H1 (cell line): ENCODE measurements around the gene KCNJ3. TPM values are rescaled to one million over a fixed set of nuclear protein-coding genes. Genes with fewer than 3 reads are reported as not detected.

ENCODE experiments used
- CTCF ChIA-PET: fragments of 300-600 bp; sonication (Branson Sonifier 250); formaldehyde crosslinking; loops from one replicate; lab custom pipeline; 2021; ENCODE audit not compliant: partially characterized antibody; lab: Charles Lee
- POLR2A ChIA-PET: fragments of 300-600 bp; sonication (Branson Sonifier 250); formaldehyde crosslinking; loops from one replicate; lab custom pipeline; 2021; ENCODE audit warnings: inconsistent platforms; ENCODE audit not compliant: partially characterized antibody; lab: Charles Lee
- DNase-seq, 2 experiments: peaks; one replicate each; pipeline versions ENCODE4 v3.0.0 to v3.0.0-alpha.2; 2010 to 2022; ENCODE audit warnings: low spot score in 2 of 2, low read depth in 1 of 2, mixed read lengths in 1 of 2
- FAIRE-seq: peaks from 2 replicates; lab custom pipeline; 2011; peaks lifted over from hg19 to GRCh38; lab: Jason Lieb, UNC
- H2AFZ ChIP-seq: 2 replicates; pipeline ENCODE4 v1.8.1; 2012; ENCODE audit warnings: low read length, inconsistent platforms
- H2AK5ac ChIP-seq: 2 replicates; pipeline ENCODE4 v1.6.1; 2013; ENCODE audit warnings: low read depth, low read length
- H2BK120ac ChIP-seq: replicated peaks from 2 replicates; pipeline ENCODE3; 2013; ENCODE audit warnings: low read depth, low read length, inconsistent platforms
- H2BK12ac ChIP-seq: 2 replicates; pipeline ENCODE4 v1.6.1; 2013; ENCODE audit warnings: low read depth, low read length
- H2BK15ac ChIP-seq: 2 replicates; pipeline ENCODE4 v1.6.1; 2013; ENCODE audit warnings: low read length
- H2BK20ac ChIP-seq: 2 replicates; pipeline ENCODE4 v1.6.1; 2013; ENCODE audit warnings: low read length
- H2BK5ac ChIP-seq: 2 replicates; pipeline ENCODE4 v1.6.1; 2013; ENCODE audit warnings: low read depth, low read length
- H3K14ac ChIP-seq: 2 replicates; pipeline ENCODE4 v1.6.1; 2013; ENCODE audit warnings: inconsistent platforms; ENCODE audit not compliant: insufficient read length
- H3K18ac ChIP-seq: 2 replicates; pipeline ENCODE4 v1.6.1; 2013; ENCODE audit warnings: low read length; ENCODE audit errors: extremely low read depth
- H3K23ac ChIP-seq: 2 replicates; pipeline ENCODE4 v1.6.1; 2013; ENCODE audit warnings: inconsistent platforms; ENCODE audit not compliant: insufficient read length
- H3K23me2 ChIP-seq: 2 replicates; pipeline ENCODE4 v1.6.1; 2013; ENCODE audit warnings: low read depth, low read length
- H3K27ac ChIP-seq: 2 replicates; pipeline ENCODE4 v1.6.1; 2011; ENCODE audit warnings: low read depth, low read length, inconsistent platforms
- H3K27me3 ChIP-seq, 4 experiments: replicated peaks in 1 of 4; 1 replicate in 1 of 4; 2 replicates in 3 of 4; pipeline versions ENCODE4 v1.6.1 to v1.8.1; 2011 to 2013; ENCODE audit warnings: low read length in 3 of 4, mild to moderate bottlenecking in 3 of 4, inconsistent platforms in 2 of 4, mixed read lengths in 2 of 4, moderate library complexity in 1 of 4; ENCODE audit not compliant: control insufficient read depth in 3 of 4, insufficient read depth in 3 of 4; ENCODE audit errors: extremely low read depth in 1 of 4
- H3K36me3 ChIP-seq, 4 experiments: 2 replicates each; pipeline versions ENCODE4 v1.6.1 to v1.8.1; 2011 to 2013; ENCODE audit warnings: mild to moderate bottlenecking in 4 of 4, low read length in 3 of 4, moderate library complexity in 2 of 4, control low read depth in 1 of 4, inconsistent platforms in 1 of 4; ENCODE audit not compliant: insufficient read depth in 4 of 4, control insufficient read depth in 2 of 4
- H3K4ac ChIP-seq: replicated peaks from 2 replicates; pipeline ENCODE3; 2013; ENCODE audit warnings: low read length, low read depth, mixed read lengths, inconsistent platforms; ENCODE audit not compliant: insufficient read length
- H3K4me1 ChIP-seq, 4 experiments: replicated peaks in 1 of 4; 1 replicate in 1 of 4; 2 replicates in 3 of 4; pipeline versions ENCODE4 v1.6.1 to v1.8.1; 2011 to 2013; ENCODE audit warnings: low read length in 3 of 4, inconsistent platforms in 2 of 4, mixed read lengths in 1 of 4; ENCODE audit not compliant: insufficient read depth in 4 of 4, control insufficient read depth in 3 of 4
- H3K4me2 ChIP-seq, 2 experiments: 2 replicates each; pipeline versions ENCODE4 v1.6.1 to v1.8.1; 2011 to 2013; ENCODE audit warnings: low read depth in 2 of 2, low read length in 2 of 2, control low read depth in 1 of 2, inconsistent platforms in 1 of 2, mild to moderate bottlenecking in 1 of 2; ENCODE audit not compliant: insufficient read depth in 1 of 2
- H3K4me3 ChIP-seq, 4 experiments: fragments of 200-600, 300-600 bp in 1 of 4; sonication (generic), shearing (Covaris generic), sonication (Bioruptor Twin) in 1 of 4; 2 replicates each; pipeline versions ENCODE4 v1.5.1 to v1.8.1; 2011 to 2016; ENCODE audit warnings: low read length in 4 of 4, low read depth in 3 of 4, control low read depth in 2 of 4, inconsistent platforms in 2 of 4, mild to moderate bottlenecking in 2 of 4, mixed read lengths in 1 of 4, moderate library complexity in 1 of 4; ENCODE audit not compliant: insufficient read depth in 2 of 4; ENCODE audit errors: extremely low read depth in 1 of 4
- H3K56ac ChIP-seq: replicated peaks from 2 replicates; pipeline ENCODE3; 2013; ENCODE audit warnings: low read depth, mild to moderate bottlenecking, mixed read lengths, low read length, inconsistent platforms; ENCODE audit not compliant: insufficient read length
- H3K79me1 ChIP-seq: 2 replicates; pipeline ENCODE4 v1.6.1; 2013; ENCODE audit warnings: low read depth, low read length, control low read depth
- H3K79me2 ChIP-seq, 2 experiments: 2 replicates each; pipeline versions ENCODE4 v1.6.1 to v1.8.1; 2012 to 2013; ENCODE audit warnings: low read length in 2 of 2, mild to moderate bottlenecking in 2 of 2, inconsistent platforms in 1 of 2; ENCODE audit not compliant: insufficient read depth in 2 of 2, control insufficient read depth in 1 of 2
- H3K9ac ChIP-seq, 4 experiments: replicated peaks in 1 of 4; 1 replicate in 1 of 4; 2 replicates in 3 of 4; pipeline versions ENCODE4 v1.6.1 to v1.8.1; 2011 to 2013; ENCODE audit warnings: low read depth in 3 of 4, low read length in 3 of 4, control low read depth in 2 of 4, mild to moderate bottlenecking in 2 of 4, moderate library complexity in 2 of 4, inconsistent platforms in 1 of 4; ENCODE audit errors: extremely low read depth in 1 of 4
- H3K9me3 ChIP-seq, 2 experiments: 2 replicates each; pipeline versions ENCODE4 v1.6.1 to v1.8.1; 2012 to 2013; ENCODE audit warnings: mild to moderate bottlenecking in 2 of 2, moderate library complexity in 2 of 2, control low read depth in 1 of 2, inconsistent platforms in 1 of 2, low read depth in 1 of 2, low read length in 1 of 2, mixed read lengths in 1 of 2; ENCODE audit not compliant: insufficient read depth in 2 of 2
- H4K20me1 ChIP-seq, 2 experiments: replicated peaks in 1 of 2; 2 replicates each; pipeline versions ENCODE3 to v1.8.1; 2011 to 2013; ENCODE audit warnings: inconsistent platforms in 2 of 2, low read length in 2 of 2, mild to moderate bottlenecking in 1 of 2; ENCODE audit not compliant: insufficient read depth in 2 of 2, control insufficient read depth in 1 of 2
- H4K5ac ChIP-seq: 2 replicates; pipeline ENCODE4 v1.6.1; 2013; ENCODE audit warnings: low read length, low read depth, mixed read lengths, inconsistent platforms; ENCODE audit not compliant: insufficient read length
- H4K8ac ChIP-seq: 2 replicates; pipeline ENCODE4 v1.8.0; 2013; ENCODE audit warnings: mild to moderate bottlenecking, moderate library complexity, low read length, inconsistent platforms; ENCODE audit not compliant: insufficient read depth; ENCODE audit errors: extremely low read depth
- H4K91ac ChIP-seq: replicated peaks from 2 replicates; pipeline ENCODE3; 2013; ENCODE audit warnings: low read length, mixed read lengths, inconsistent platforms; ENCODE audit not compliant: insufficient read length
- CEBPB ChIP-seq: IDR thresholded peaks from 2 replicates; pipeline ENCODE4 v1.6.1; 2012; ENCODE audit warnings: low read depth, low read length
- YY1 ChIP-seq: IDR thresholded peaks from 2 replicates; pipeline ENCODE4 v1.6.1; 2011; ENCODE audit warnings: low read depth, mild to moderate bottlenecking, low read length
- polyA plus RNA-seq, 7 experiments: library from polyadenylated mRNA; depleted of rRNA in 3 of 7; stranded (reverse) in 5 of 7; unstranded in 2 of 7; fragments of >200 nt in 5 of 7; fragments of 200-250 nt in 2 of 7; gene quantifications; 1 replicate in 5 of 7; 2 replicates in 1 of 7; 4 replicates in 1 of 7; pipeline versions ENCODE4 v1.2.1 to v1.2.3, GENCODE V29; 2011 to 2013; ENCODE audit warnings: missing spikeins in 2 of 7, mixed read lengths in 2 of 7
- total RNA-seq: library from RNA; stranded (reverse); fragmentation: NEBNext Ultra II Directional; extraction: Animal tissue kit (Norgen Biotek cat#: 25700); gene quantifications from 2 replicates; pipeline ENCODE4 v1.2.1, GENCODE V29; 2021
- TF ChIP-seq, protein P1 (sequence below): IDR thresholded peaks from 2 replicates; pipeline ENCODE4 v1.6.1; 2012; ENCODE audit warnings: low read length, inconsistent platforms

Gene KCNJ3
- total and polyA plus RNA-seq, 2 of the 8 experiments (the other 6 are each of a cell fraction or from before 2014, with no cell fraction given), result 0.11 to 0.50 TPM

DNA sequence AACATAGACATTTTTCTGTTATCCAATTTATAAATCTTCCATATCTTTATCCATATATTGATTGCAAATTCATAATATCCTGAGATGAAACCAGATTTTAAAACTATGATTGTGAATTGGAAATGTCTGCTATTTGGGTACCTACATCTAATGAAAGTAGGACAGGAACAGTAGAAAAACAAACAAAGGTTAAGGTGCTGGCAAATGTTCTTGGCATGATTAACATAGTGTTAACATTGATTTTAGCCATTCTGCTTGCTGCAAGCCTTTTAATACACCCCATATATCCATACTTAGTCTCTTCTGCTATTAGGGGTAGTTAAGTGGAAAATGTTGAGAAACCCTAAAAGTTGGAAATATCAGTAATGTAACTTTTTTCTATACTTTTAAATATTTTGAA is 152.0 kb downstream of the KCNJ3 start:
- Histone ChIP-seq H4K91ac (no peak overlapping the region), H3K56ac (no peak overlapping the region), H3K27ac (no peak overlapping the region), H2AFZ (no peak overlapping the region), H2AK5ac (no peak overlapping the region), H2BK120ac (no peak overlapping the region), H3K14ac (no peak overlapping the region), H3K27me3 (no peaks in the 10 kb centered on the region), H3K9ac (no peak overlapping the region), H3K79me2 (no peaks in the 10 kb centered on the region), H4K5ac (no peak overlapping the region), H3K36me3 (no peaks in the 10 kb centered on the region), H3K4me2 (no peak overlapping the region), H2BK12ac (no peak overlapping the region), H3K79me1 (no peaks in the 10 kb centered on the region), H4K8ac (no peak overlapping the region), H3K18ac (no peak overlapping the region), H2BK5ac (no peak overlapping the region), H3K23ac (no peak overlapping the region), H2BK20ac (no peak overlapping the region), H3K23me2 (no peaks in the 10 kb centered on the region), H3K4ac (no peak overlapping the region), H3K9me3 (no peaks in the 10 kb centered on the region), H3K4me1 (no peaks in the 10 kb centered on the region), H2BK15ac (no peak overlapping the region), H4K20me1 (no peaks in the 10 kb centered on the region), H3K4me3 (no peak overlapping the region)
- TF ChIP-seq CEBPB (no peak), YY1 (no peak)
- TF ChIP-seq, protein P1, sequence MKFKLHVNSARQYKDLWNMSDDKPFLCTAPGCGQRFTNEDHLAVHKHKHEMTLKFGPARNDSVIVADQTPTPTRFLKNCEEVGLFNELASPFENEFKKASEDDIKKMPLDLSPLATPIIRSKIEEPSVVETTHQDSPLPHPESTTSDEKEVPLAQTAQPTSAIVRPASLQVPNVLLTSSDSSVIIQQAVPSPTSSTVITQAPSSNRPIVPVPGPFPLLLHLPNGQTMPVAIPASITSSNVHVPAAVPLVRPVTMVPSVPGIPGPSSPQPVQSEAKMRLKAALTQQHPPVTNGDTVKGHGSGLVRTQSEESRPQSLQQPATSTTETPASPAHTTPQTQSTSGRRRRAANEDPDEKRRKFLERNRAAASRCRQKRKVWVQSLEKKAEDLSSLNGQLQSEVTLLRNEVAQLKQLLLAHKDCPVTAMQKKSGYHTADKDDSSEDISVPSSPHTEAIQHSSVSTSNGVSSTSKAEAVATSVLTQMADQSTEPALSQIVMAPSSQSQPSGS, result no peak
- ChIA-PET POLR2A (no interaction called here), CTCF (no interaction called here)
- DNase-seq, result no peak
- FAIRE-seq, result no peak
